Prostate gland (tissue), 2 donors: ENCODE measurements around the gene ADGRD1.

Experiments used
- POLR2A ChIP-seq: fragments of 450-650 bp; IDR thresholded peaks from one replicate; pipeline ENCODE4 v1.6.1; 2016; ENCODE audit warnings: antibody characterized with exemption, mild to moderate bottlenecking
- POLR2AphosphoS5 ChIP-seq: sonication (generic); formaldehyde crosslinking; IDR thresholded peaks from one replicate; pipeline ENCODE4 v1.6.1; 2017; ENCODE audit warnings: antibody characterized with exemption
- TF ChIP-seq, protein P1 (sequence below), 4 experiments: fragments of 200-600 bp in 2 of 4; fragments of 450-650 bp in 2 of 4; sonication (generic) in 2 of 4; IDR thresholded peaks; 1 replicate in 3 of 4; 2 replicates in 1 of 4; pipeline ENCODE4 v1.5.1; 2016 to 2019; ENCODE audit warnings: antibody characterized with exemption in 4 of 4, mild to moderate bottlenecking in 2 of 4, moderate library complexity in 2 of 4

DNA sequence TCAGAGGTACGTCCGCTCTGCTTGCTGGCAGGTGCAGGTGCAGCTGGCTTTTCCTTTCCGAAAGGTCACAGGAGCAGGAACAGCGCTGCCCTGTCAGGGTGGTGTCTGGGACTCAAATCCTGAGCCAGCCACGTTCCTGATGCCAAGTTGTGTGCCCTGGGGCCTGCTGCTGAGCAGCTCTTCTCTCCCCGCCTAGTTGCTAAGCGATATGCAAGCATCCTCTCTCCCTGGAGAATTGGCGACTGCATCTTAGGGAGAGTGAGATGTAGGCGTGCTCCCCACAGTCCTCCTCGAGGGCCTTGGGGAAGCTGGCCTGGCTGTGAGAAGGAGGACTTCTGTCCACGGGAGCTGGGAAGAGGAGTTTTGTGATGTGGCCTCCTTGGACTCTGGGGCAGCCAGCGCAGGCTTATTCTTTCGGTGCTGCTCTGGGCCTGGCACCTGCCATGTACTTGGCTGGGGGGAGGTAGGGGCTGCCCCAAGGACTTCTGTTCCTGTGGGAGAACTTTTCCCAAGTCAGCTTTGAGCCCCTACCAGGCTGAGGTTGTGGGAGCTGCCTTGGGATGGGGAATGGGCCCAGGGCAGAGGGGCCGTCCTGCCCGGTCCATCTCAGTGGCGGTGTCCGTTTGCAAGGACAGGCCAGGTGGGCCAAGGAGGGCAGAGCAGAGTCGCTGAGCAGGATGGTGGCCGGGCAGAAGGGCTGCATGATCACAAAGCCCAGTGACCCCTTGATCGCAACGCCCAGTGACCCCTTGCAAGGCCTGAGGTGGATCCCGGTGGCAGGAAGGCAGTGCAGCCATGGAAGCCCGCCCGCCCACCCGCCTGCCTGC is 183.5 kb downstream of the ADGRD1 start:
- TF ChIP-seq, protein P1, sequence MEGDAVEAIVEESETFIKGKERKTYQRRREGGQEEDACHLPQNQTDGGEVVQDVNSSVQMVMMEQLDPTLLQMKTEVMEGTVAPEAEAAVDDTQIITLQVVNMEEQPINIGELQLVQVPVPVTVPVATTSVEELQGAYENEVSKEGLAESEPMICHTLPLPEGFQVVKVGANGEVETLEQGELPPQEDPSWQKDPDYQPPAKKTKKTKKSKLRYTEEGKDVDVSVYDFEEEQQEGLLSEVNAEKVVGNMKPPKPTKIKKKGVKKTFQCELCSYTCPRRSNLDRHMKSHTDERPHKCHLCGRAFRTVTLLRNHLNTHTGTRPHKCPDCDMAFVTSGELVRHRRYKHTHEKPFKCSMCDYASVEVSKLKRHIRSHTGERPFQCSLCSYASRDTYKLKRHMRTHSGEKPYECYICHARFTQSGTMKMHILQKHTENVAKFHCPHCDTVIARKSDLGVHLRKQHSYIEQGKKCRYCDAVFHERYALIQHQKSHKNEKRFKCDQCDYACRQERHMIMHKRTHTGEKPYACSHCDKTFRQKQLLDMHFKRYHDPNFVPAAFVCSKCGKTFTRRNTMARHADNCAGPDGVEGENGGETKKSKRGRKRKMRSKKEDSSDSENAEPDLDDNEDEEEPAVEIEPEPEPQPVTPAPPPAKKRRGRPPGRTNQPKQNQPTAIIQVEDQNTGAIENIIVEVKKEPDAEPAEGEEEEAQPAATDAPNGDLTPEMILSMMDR (IDR thresholded peaks at IDR 0.05) = no peak
- TF ChIP-seq POLR2A (no peak), POLR2AphosphoS5 (no peak)
